WTC11 (cell line): ENCODE data around the gene VIT. TPM values are rescaled to one million over a fixed set of nuclear protein-coding genes. Genes with fewer than 3 reads are reported as not detected.

Source experiments
- ATAC-seq: fragments of 200-7000 bp; cut with Tn5 transposase; 2 replicates; pipeline ENCODE4 v1.10.0; 2021; ENCODE audit warnings: mild to moderate bottlenecking, moderate library complexity
- CTCF ChIA-PET: fragments of 300-600 bp; sonication (Branson Sonifier 250); formaldehyde crosslinking; loops from one replicate; lab custom pipeline; 2021; ENCODE audit warnings: antibody characterized with exemption; lab: Charles Lee
- POLR2A ChIA-PET: fragments of 350-600 bp; sonication (Branson Sonifier 250); formaldehyde crosslinking; loops from one replicate; lab custom pipeline; 2021; ENCODE audit warnings: antibody characterized with exemption; lab: Charles Lee
- DNase-seq: peaks from one replicate; pipeline ENCODE4 v3.0.0; 2021; ENCODE audit warnings: low spot score
- H3K27ac Mint-ChIP-seq: 2 replicates; pipeline ENCODE4 v1.8.0; 2021; ENCODE audit warnings: mixed read lengths
- H3K27me3 Mint-ChIP-seq: 2 replicates; pipeline ENCODE4 v1.8.0; 2021; ENCODE audit warnings: low read depth, mild to moderate bottlenecking, moderate library complexity, mixed read lengths
- H3K36me3 Mint-ChIP-seq: 2 replicates; pipeline ENCODE4 v1.8.0; 2021; ENCODE audit warnings: mixed read lengths
- H3K4me1 Mint-ChIP-seq: 2 replicates; pipeline ENCODE4 v1.8.0; 2022; ENCODE audit warnings: mixed read lengths
- H3K4me3 Mint-ChIP-seq: 2 replicates; pipeline ENCODE4 v1.8.0; 2021; ENCODE audit warnings: mild to moderate bottlenecking, moderate library complexity, mixed read lengths
- H3K9me3 Mint-ChIP-seq: 2 replicates; pipeline ENCODE4 v1.8.0; 2021; ENCODE audit warnings: mixed read lengths
- CTCF ChIP-seq: fragments of 200-600 bp; IDR thresholded peaks from 2 replicates; pipeline ENCODE4 v1.8.0; 2022; ENCODE audit warnings: antibody characterized with exemption
- ESRRA ChIP-seq: sonication (generic); formaldehyde crosslinking; IDR thresholded peaks from 2 replicates; pipeline ENCODE4 v1.8.1; 2022; ENCODE audit warnings: mild to moderate bottlenecking, missing genetic modification reagents, borderline replicate concordance
- GTF2I ChIP-seq: fragments of 250-450 bp; sonication (Bioruptor Pico); conservative IDR thresholded peaks from 2 replicates; pipeline ENCODE4 v1.4.0; 2021; ENCODE audit warnings: mild to moderate bottlenecking
- IRF2 ChIP-seq: sonication (generic); formaldehyde crosslinking; IDR thresholded peaks from 2 replicates; pipeline ENCODE4 v1.8.0; 2022; ENCODE audit warnings: low read depth, missing genetic modification reagents, borderline replicate concordance
- JUN ChIP-seq: sonication (generic); formaldehyde crosslinking; IDR thresholded peaks from 2 replicates; pipeline ENCODE4 v1.8.0; 2023; ENCODE audit warnings: mild to moderate bottlenecking, missing genetic modification reagents
- MAX ChIP-seq: sonication (generic); formaldehyde crosslinking; IDR thresholded peaks from 2 replicates; pipeline ENCODE4 v1.8.0; 2022; ENCODE audit warnings: mild to moderate bottlenecking, missing genetic modification reagents
- NR3C1 ChIP-seq: sonication (generic); formaldehyde crosslinking; conservative IDR thresholded peaks from 2 replicates; pipeline ENCODE4 v1.8.1; 2023; ENCODE audit warnings: low read depth, mild to moderate bottlenecking, missing genetic modification reagents
- RELA ChIP-seq: sonication (generic); formaldehyde crosslinking; IDR thresholded peaks from 2 replicates; pipeline ENCODE4 v1.8.1; 2022; ENCODE audit warnings: missing genetic modification reagents, mild to moderate bottlenecking, borderline replicate concordance
- SMAD4 ChIP-seq: sonication (generic); formaldehyde crosslinking; IDR thresholded peaks from 2 replicates; pipeline ENCODE4 v1.8.0; 2022; ENCODE audit warnings: mild to moderate bottlenecking, missing genetic modification reagents
- SP1 ChIP-seq: sonication (generic); formaldehyde crosslinking; conservative IDR thresholded peaks from 2 replicates; pipeline ENCODE4 v1.8.1; 2022; ENCODE audit warnings: missing genetic modification reagents
- TEAD4 ChIP-seq: sonication (generic); formaldehyde crosslinking; IDR thresholded peaks from 2 replicates; pipeline ENCODE4 v1.8.0; 2022; ENCODE audit warnings: mild to moderate bottlenecking, missing genetic modification reagents
- ZBTB21 ChIP-seq: sonication (generic); formaldehyde crosslinking; IDR thresholded peaks from 2 replicates; pipeline ENCODE4 v1.8.1; 2023; ENCODE audit warnings: mild to moderate bottlenecking, missing genetic modification reagents, borderline replicate concordance
- ZNF232 ChIP-seq: sonication (generic); formaldehyde crosslinking; IDR thresholded peaks from 2 replicates; pipeline ENCODE4 v1.8.0; 2022; ENCODE audit warnings: mild to moderate bottlenecking, missing genetic modification reagents
- ZNF671 ChIP-seq: fragments of 250-450 bp; sonication (Bioruptor Pico); IDR thresholded peaks from 2 replicates; pipeline ENCODE4 v1.8.0; 2021; ENCODE audit warnings: mild to moderate bottlenecking
- total RNA-seq: library from RNA; stranded (reverse); gene quantifications from 3 replicates; pipeline ENCODE4 v1.2.3, GENCODE V29; 2021
- TF ChIP-seq, protein P1 (sequence below): sonication (generic); formaldehyde crosslinking; conservative IDR thresholded peaks from 2 replicates; pipeline ENCODE4 v1.8.1; 2023; ENCODE audit warnings: mild to moderate bottlenecking, low read depth, missing genetic modification reagents, moderate library complexity
- TF ChIP-seq, protein P2 (sequence below): fragments of 250-450 bp; sonication (Bioruptor Pico); IDR thresholded peaks from 2 replicates; pipeline ENCODE4 v1.9.0; 2021; ENCODE audit warnings: mild to moderate bottlenecking, borderline replicate concordance
- TF ChIP-seq, protein P3 (sequence below): sonication (generic); formaldehyde crosslinking; IDR thresholded peaks from 2 replicates; pipeline ENCODE4 v1.8.1; 2023; ENCODE audit warnings: mild to moderate bottlenecking, missing genetic modification reagents, borderline replicate concordance

The VIT gene
- total RNA-seq, 1 experiment from 2014 or later: 0.46 TPM

GRCh38 chr2:36849265-36849664 is 152.8 kb downstream of the VIT start (continued):
- TF ChIP-seq, protein P1, sequence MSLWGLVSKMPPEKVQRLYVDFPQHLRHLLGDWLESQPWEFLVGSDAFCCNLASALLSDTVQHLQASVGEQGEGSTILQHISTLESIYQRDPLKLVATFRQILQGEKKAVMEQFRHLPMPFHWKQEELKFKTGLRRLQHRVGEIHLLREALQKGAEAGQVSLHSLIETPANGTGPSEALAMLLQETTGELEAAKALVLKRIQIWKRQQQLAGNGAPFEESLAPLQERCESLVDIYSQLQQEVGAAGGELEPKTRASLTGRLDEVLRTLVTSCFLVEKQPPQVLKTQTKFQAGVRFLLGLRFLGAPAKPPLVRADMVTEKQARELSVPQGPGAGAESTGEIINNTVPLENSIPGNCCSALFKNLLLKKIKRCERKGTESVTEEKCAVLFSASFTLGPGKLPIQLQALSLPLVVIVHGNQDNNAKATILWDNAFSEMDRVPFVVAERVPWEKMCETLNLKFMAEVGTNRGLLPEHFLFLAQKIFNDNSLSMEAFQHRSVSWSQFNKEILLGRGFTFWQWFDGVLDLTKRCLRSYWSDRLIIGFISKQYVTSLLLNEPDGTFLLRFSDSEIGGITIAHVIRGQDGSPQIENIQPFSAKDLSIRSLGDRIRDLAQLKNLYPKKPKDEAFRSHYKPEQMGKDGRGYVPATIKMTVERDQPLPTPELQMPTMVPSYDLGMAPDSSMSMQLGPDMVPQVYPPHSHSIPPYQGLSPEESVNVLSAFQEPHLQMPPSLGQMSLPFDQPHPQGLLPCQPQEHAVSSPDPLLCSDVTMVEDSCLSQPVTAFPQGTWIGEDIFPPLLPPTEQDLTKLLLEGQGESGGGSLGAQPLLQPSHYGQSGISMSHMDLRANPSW: no peak
- TF ChIP-seq SP1 (CRISPR knock-in tag) (no peak), NR3C1 (CRISPR knock-in tag) (no peak), CTCF (no peak), RELA (CRISPR knock-in tag) (no peak), JUN (CRISPR knock-in tag) (no peak), ZBTB21 (CRISPR knock-in tag) (no peak), GTF2I (CRISPR knock-in tag) (no peak)
- TF ChIP-seq, protein P2, sequence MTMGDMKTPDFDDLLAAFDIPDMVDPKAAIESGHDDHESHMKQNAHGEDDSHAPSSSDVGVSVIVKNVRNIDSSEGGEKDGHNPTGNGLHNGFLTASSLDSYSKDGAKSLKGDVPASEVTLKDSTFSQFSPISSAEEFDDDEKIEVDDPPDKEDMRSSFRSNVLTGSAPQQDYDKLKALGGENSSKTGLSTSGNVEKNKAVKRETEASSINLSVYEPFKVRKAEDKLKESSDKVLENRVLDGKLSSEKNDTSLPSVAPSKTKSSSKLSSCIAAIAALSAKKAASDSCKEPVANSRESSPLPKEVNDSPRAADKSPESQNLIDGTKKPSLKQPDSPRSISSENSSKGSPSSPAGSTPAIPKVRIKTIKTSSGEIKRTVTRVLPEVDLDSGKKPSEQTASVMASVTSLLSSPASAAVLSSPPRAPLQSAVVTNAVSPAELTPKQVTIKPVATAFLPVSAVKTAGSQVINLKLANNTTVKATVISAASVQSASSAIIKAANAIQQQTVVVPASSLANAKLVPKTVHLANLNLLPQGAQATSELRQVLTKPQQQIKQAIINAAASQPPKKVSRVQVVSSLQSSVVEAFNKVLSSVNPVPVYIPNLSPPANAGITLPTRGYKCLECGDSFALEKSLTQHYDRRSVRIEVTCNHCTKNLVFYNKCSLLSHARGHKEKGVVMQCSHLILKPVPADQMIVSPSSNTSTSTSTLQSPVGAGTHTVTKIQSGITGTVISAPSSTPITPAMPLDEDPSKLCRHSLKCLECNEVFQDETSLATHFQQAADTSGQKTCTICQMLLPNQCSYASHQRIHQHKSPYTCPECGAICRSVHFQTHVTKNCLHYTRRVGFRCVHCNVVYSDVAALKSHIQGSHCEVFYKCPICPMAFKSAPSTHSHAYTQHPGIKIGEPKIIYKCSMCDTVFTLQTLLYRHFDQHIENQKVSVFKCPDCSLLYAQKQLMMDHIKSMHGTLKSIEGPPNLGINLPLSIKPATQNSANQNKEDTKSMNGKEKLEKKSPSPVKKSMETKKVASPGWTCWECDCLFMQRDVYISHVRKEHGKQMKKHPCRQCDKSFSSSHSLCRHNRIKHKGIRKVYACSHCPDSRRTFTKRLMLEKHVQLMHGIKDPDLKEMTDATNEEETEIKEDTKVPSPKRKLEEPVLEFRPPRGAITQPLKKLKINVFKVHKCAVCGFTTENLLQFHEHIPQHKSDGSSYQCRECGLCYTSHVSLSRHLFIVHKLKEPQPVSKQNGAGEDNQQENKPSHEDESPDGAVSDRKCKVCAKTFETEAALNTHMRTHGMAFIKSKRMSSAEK: no peak

GRCh38 chr2:36854241-36854640 is 157.7 kb downstream of the VIT start:
- ChIA-PET CTCF (no interaction called here), POLR2A (no interaction called here)
- Mint-ChIP-seq H3K27ac (peak overlapping the region; percentile 64), H3K9me3 (no peaks in the 10 kb centered on the region), H3K4me3 (no peak overlapping the region)
- no peak for TF ChIP-seq ZNF232 (CRISPR knock-in tag)
- TF ChIP-seq MAX (CRISPR knock-in tag): no peak
- no peak for TF ChIP-seq TEAD4 (CRISPR knock-in tag)
- no peak for TF ChIP-seq ESRRA (CRISPR knock-in tag)
- TF ChIP-seq, protein P3, sequence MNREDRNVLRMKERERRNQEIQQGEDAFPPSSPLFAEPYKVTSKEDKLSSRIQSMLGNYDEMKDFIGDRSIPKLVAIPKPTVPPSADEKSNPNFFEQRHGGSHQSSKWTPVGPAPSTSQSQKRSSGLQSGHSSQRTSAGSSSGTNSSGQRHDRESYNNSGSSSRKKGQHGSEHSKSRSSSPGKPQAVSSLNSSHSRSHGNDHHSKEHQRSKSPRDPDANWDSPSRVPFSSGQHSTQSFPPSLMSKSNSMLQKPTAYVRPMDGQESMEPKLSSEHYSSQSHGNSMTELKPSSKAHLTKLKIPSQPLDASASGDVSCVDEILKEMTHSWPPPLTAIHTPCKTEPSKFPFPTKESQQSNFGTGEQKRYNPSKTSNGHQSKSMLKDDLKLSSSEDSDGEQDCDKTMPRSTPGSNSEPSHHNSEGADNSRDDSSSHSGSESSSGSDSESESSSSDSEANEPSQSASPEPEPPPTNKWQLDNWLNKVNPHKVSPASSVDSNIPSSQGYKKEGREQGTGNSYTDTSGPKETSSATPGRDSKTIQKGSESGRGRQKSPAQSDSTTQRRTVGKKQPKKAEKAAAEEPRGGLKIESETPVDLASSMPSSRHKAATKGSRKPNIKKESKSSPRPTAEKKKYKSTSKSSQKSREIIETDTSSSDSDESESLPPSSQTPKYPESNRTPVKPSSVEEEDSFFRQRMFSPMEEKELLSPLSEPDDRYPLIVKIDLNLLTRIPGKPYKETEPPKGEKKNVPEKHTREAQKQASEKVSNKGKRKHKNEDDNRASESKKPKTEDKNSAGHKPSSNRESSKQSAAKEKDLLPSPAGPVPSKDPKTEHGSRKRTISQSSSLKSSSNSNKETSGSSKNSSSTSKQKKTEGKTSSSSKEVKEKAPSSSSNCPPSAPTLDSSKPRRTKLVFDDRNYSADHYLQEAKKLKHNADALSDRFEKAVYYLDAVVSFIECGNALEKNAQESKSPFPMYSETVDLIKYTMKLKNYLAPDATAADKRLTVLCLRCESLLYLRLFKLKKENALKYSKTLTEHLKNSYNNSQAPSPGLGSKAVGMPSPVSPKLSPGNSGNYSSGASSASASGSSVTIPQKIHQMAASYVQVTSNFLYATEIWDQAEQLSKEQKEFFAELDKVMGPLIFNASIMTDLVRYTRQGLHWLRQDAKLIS (CRISPR knock-in tag): no peak
- TF ChIP-seq ZNF671 (CRISPR knock-in tag): no peak
- TF ChIP-seq IRF2: no peak
- TF ChIP-seq SMAD4 (CRISPR knock-in tag): no peak
- TF ChIP-seq, all 79 proteins: peak for 0
- peaks cover 20% of the 10 kb centered on the region for H3K36me3 Mint-ChIP-seq
- no peaks in the 10 kb centered on the region for H3K27me3 Mint-ChIP-seq
- H3K4me1 Mint-ChIP-seq: peaks cover 4% of the 10 kb centered on the region; the same call in 1 of the 2 replicates
- no peak for ATAC-seq
- no peak for DNase-seq
